H9 (cell line): ENCODE data around the gene FANK1. TPM values are rescaled to one million over a fixed set of nuclear protein-coding genes. Genes with fewer than 3 reads are reported as not detected.

Source experiments
- DNase-seq: peaks from one replicate; pipeline ENCODE4 v3.0.0-alpha.2; 2017
- H2AFZ ChIP-seq: one replicate; pipeline ENCODE4 v1.6.1; 2013; ENCODE audit warnings: mild to moderate bottlenecking, low read length, control low read depth, moderate library complexity
- H2AK5ac ChIP-seq: 2 replicates; pipeline ENCODE4 v1.6.1; 2013; ENCODE audit warnings: low read length, control low read depth, mixed read lengths; ENCODE audit not compliant: insufficient read length
- H2BK120ac ChIP-seq: one replicate; pipeline ENCODE4 v1.6.1; 2013; ENCODE audit warnings: low read depth, mild to moderate bottlenecking, low read length, control low read depth, inconsistent platforms; ENCODE audit not compliant: poor library complexity, severe bottlenecking
- H2BK12ac ChIP-seq: 2 replicates; pipeline ENCODE4 v1.6.1; 2013; ENCODE audit warnings: low read length, control low read depth, mixed read lengths, low read depth; ENCODE audit not compliant: insufficient read length
- H2BK15ac ChIP-seq: 2 replicates; pipeline ENCODE4 v1.6.1; 2013; ENCODE audit warnings: low read depth, low read length, control low read depth
- H2BK20ac ChIP-seq: one replicate; pipeline ENCODE4 v1.6.1; 2013; ENCODE audit warnings: low read depth, mild to moderate bottlenecking, low read length, control low read depth, inconsistent platforms; ENCODE audit not compliant: poor library complexity, severe bottlenecking
- H2BK5ac ChIP-seq: 2 replicates; pipeline ENCODE4 v1.6.1; 2013; ENCODE audit warnings: low read length, control low read depth, mixed read lengths; ENCODE audit not compliant: insufficient read length
- H3K14ac ChIP-seq: 2 replicates; pipeline ENCODE4 v1.6.1; 2013; ENCODE audit warnings: low read length, control low read depth; ENCODE audit not compliant: insufficient read depth
- H3K18ac ChIP-seq: 2 replicates; pipeline ENCODE4 v1.6.1; 2013; ENCODE audit warnings: low read depth, mild to moderate bottlenecking, mixed read lengths, low read length, control low read depth; ENCODE audit not compliant: insufficient read length
- H3K23ac ChIP-seq: 2 replicates; pipeline ENCODE4 v1.6.1; 2013; ENCODE audit warnings: low read length, control low read depth, mixed read lengths, low read depth; ENCODE audit not compliant: insufficient read length
- H3K23me2 ChIP-seq: 2 replicates; pipeline ENCODE4 v1.6.1; 2013; ENCODE audit warnings: low read depth, mild to moderate bottlenecking, mixed read lengths, low read length, control low read depth; ENCODE audit not compliant: insufficient read length, poor library complexity, severe bottlenecking
- H3K27ac ChIP-seq: 2 replicates; pipeline ENCODE4 v1.5.1; 2013; ENCODE audit warnings: low read length, control low read depth, mixed read lengths, low read depth; ENCODE audit not compliant: insufficient read length
- H3K27me3 ChIP-seq: 2 replicates; pipeline ENCODE4 v1.6.1; 2013; ENCODE audit warnings: low read length, control low read depth, inconsistent platforms; ENCODE audit not compliant: insufficient read depth
- H3K4ac ChIP-seq: 2 replicates; pipeline ENCODE4 v1.6.1; 2013; ENCODE audit warnings: low read depth, mild to moderate bottlenecking, control low read depth, inconsistent platforms, low read length, moderate library complexity
- H3K4me1 ChIP-seq: 2 replicates; pipeline ENCODE4 v1.6.1; 2013; ENCODE audit warnings: low read length, control low read depth, inconsistent platforms; ENCODE audit not compliant: insufficient read depth
- H3K4me2 ChIP-seq: 2 replicates; pipeline ENCODE4 v1.6.1; 2013; ENCODE audit warnings: low read length, control low read depth, mixed read lengths; ENCODE audit not compliant: insufficient read length, insufficient read depth
- H3K56ac ChIP-seq: 2 replicates; pipeline ENCODE4 v1.6.1; 2013; ENCODE audit warnings: low read depth, mild to moderate bottlenecking, mixed read lengths, low read length, control low read depth; ENCODE audit not compliant: insufficient read length
- H3K79me1 ChIP-seq: 2 replicates; pipeline ENCODE4 v1.6.1; 2013; ENCODE audit warnings: low read depth, mild to moderate bottlenecking, moderate library complexity, low read length, control low read depth, inconsistent platforms; ENCODE audit not compliant: insufficient read depth, poor library complexity, severe bottlenecking
- H3K79me2 ChIP-seq: 2 replicates; pipeline ENCODE4 v1.6.1; 2013; ENCODE audit warnings: low read length, control low read depth, inconsistent platforms; ENCODE audit not compliant: insufficient read depth
- H3K9ac ChIP-seq: 2 replicates; pipeline ENCODE4 v1.6.1; 2013; ENCODE audit warnings: low read length, control low read depth, mixed read lengths; ENCODE audit not compliant: insufficient read length; ENCODE audit errors: extremely low read depth
- H3K9me3 ChIP-seq: one replicate; pipeline ENCODE4 v1.6.1; 2013; ENCODE audit warnings: low read depth, low read length, inconsistent platforms; ENCODE audit not compliant: control insufficient read depth
- H3T11ph ChIP-seq: one replicate; pipeline ENCODE4 v1.6.1; 2013; ENCODE audit warnings: mild to moderate bottlenecking, low read length, control low read depth, inconsistent platforms
- H4K20me1 ChIP-seq: one replicate; pipeline ENCODE4 v1.6.1; 2013; ENCODE audit not compliant: control insufficient read depth, insufficient read length, insufficient read depth
- H4K5ac ChIP-seq: 2 replicates; pipeline ENCODE4 v1.6.1; 2013; ENCODE audit warnings: low read depth, mild to moderate bottlenecking, mixed read lengths, low read length, control low read depth; ENCODE audit not compliant: insufficient read length
- H4K8ac ChIP-seq: replicated peaks from 2 replicates; pipeline ENCODE4 v1.6.1; 2013; ENCODE audit warnings: low read length, control low read depth, mixed read lengths, low read depth; ENCODE audit not compliant: insufficient read length
- H4K91ac ChIP-seq: 2 replicates; pipeline ENCODE4 v1.6.1; 2013; ENCODE audit warnings: low read depth, mild to moderate bottlenecking, moderate library complexity, mixed read lengths, low read length, control low read depth; ENCODE audit not compliant: insufficient read length
- H3K27ac Mint-ChIP-seq, 3 experiments: 2 replicates in 2 of 3; 3 replicates in 1 of 3; pipeline ENCODE4 v1.8.0; 2020 to 2021; ENCODE audit warnings: mixed read lengths in 3 of 3, mild to moderate bottlenecking in 1 of 3, moderate library complexity in 1 of 3
- H3K27me3 Mint-ChIP-seq: 2 replicates; pipeline ENCODE4 v1.8.0; 2021; ENCODE audit warnings: low read depth, mild to moderate bottlenecking, moderate library complexity, mixed read lengths
- H3K36me3 Mint-ChIP-seq, 3 experiments: 2 replicates in 2 of 3; 3 replicates in 1 of 3; pipeline ENCODE4 v1.8.0; 2020 to 2021; ENCODE audit warnings: low read depth in 3 of 3, mixed read lengths in 3 of 3; ENCODE audit not compliant: insufficient read depth in 1 of 3
- H3K4me1 Mint-ChIP-seq, 2 experiments: 2 replicates each; pipeline ENCODE4 v1.8.0; 2020; ENCODE audit warnings: mixed read lengths in 2 of 2
- H3K4me3 Mint-ChIP-seq, 2 experiments: 2 replicates in 1 of 2; 3 replicates in 1 of 2; pipeline ENCODE4 v1.8.0; 2020 to 2021; ENCODE audit warnings: mild to moderate bottlenecking in 2 of 2, mixed read lengths in 2 of 2, moderate library complexity in 1 of 2
- H3K9me3 Mint-ChIP-seq, 2 experiments: 2 replicates in 1 of 2; 3 replicates in 1 of 2; pipeline ENCODE4 v1.8.0; 2020; ENCODE audit warnings: mild to moderate bottlenecking in 2 of 2, mixed read lengths in 2 of 2, moderate library complexity in 1 of 2
- WGBS: extraction: QIAGEN DNeasy Blood & Tissue Kit; methylation state at CpG from one replicate; pipeline ENCODE4 v1.1.7; 2013; ENCODE audit warnings: missing lambda C conversion rate, low lambda C conversion rate, mixed read lengths; ENCODE audit not compliant: insufficient read length; ENCODE audit errors: extremely low coverage; 5-methylcytosine and 5-hydroxymethylcytosine counted together
- total RNA-seq: library from RNA; stranded (reverse); gene quantifications from 2 replicates; pipeline ENCODE4 v1.2.1, GENCODE V29; 2021
- TF ChIP-seq, protein P1 (sequence below): fragments of 200-600 bp; sonication (generic); conservative IDR thresholded peaks from 3 replicates; pipeline ENCODE4 v1.8.0; 2021; ENCODE audit warnings: antibody characterized with exemption, mild to moderate bottlenecking

Gene FANK1
- total RNA-seq, 1 experiment from 2014 or later = 0.68 TPM

DNA sequence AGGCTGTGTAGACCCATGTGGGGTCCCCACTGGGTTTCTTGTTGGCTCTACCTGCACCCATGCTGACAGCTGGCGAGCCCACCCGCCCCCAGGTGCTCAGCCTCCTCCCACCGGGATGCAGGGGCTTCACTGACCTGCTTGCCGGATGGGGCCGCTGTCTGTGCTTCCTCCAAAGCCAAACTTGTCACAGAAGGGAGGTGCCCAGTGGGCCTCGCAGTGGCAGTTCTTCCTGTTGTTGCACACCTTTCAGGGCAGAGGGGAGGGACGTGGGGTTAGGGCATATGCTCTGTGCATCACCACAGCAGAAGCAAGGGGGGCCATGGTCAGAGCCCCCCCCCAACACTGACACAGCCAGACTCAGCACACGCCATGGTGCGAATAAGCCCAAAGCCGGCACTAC, 146.5 kb downstream of the FANK1 start:
- no peak overlapping the region for H3K14ac ChIP-seq
- no peak overlapping the region for H2BK5ac ChIP-seq
- Mint-ChIP-seq H3K27me3 (no peaks in the 10 kb centered on the region), H3K4me3 (no peak overlapping the region), H3K36me3 (no peaks in the 10 kb centered on the region; a peak in 1 of 7 replicates), H3K27ac (no peak overlapping the region; a peak in 1 of 7 replicates), H3K9me3 (no peaks in the 10 kb centered on the region), H3K4me1 (peaks cover 11 to 21% of the 10 kb centered on the region in 2 experiments)
- no peak overlapping the region for H4K5ac ChIP-seq
- no peak overlapping the region for H2BK120ac ChIP-seq
- H4K8ac ChIP-seq = no peak overlapping the region
- H3K79me1 ChIP-seq = no peaks in the 10 kb centered on the region
- H2AK5ac ChIP-seq = no peak overlapping the region
- no peak overlapping the region for H3K56ac ChIP-seq
- H4K91ac ChIP-seq = no peak overlapping the region
- H3K27ac ChIP-seq = no peak overlapping the region
- DNase-seq = no peak
- H3K4me2 ChIP-seq = no peak overlapping the region
- TF ChIP-seq, protein P1, sequence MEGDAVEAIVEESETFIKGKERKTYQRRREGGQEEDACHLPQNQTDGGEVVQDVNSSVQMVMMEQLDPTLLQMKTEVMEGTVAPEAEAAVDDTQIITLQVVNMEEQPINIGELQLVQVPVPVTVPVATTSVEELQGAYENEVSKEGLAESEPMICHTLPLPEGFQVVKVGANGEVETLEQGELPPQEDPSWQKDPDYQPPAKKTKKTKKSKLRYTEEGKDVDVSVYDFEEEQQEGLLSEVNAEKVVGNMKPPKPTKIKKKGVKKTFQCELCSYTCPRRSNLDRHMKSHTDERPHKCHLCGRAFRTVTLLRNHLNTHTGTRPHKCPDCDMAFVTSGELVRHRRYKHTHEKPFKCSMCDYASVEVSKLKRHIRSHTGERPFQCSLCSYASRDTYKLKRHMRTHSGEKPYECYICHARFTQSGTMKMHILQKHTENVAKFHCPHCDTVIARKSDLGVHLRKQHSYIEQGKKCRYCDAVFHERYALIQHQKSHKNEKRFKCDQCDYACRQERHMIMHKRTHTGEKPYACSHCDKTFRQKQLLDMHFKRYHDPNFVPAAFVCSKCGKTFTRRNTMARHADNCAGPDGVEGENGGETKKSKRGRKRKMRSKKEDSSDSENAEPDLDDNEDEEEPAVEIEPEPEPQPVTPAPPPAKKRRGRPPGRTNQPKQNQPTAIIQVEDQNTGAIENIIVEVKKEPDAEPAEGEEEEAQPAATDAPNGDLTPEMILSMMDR = no peak
- WGBS = no CpG with 5 or more reads among the region's 10 CpGs
- H3K27me3 ChIP-seq = no peaks in the 10 kb centered on the region
- no peak overlapping the region for H3K9ac ChIP-seq
- H3K79me2 ChIP-seq = no peaks in the 10 kb centered on the region
- H3K18ac ChIP-seq = no peak overlapping the region
- no peaks in the 10 kb centered on the region for H3K4me1 ChIP-seq
- H3K4ac ChIP-seq = no peak overlapping the region
- H3K23me2 ChIP-seq = no peaks in the 10 kb centered on the region
- no peak overlapping the region for H3K23ac ChIP-seq
- H2BK12ac ChIP-seq = no peak overlapping the region
- H2AFZ ChIP-seq = no peak overlapping the region
- no peak overlapping the region for H2BK15ac ChIP-seq
- no peak overlapping the region for H2BK20ac ChIP-seq
- H4K20me1 ChIP-seq = no peaks in the 10 kb centered on the region
- no peaks in the 10 kb centered on the region for H3K9me3 ChIP-seq
- no peak overlapping the region for H3T11ph ChIP-seq
